ENCODE data around the gene SLC6A20. TPM values are rescaled to one million over a fixed set of nuclear protein-coding genes. Genes with fewer than 3 reads are reported as not detected.
A peak's percentile ranks its signal among the peaks of the same experiment; 100 is the strongest.

The SLC6A20 gene, protein sequence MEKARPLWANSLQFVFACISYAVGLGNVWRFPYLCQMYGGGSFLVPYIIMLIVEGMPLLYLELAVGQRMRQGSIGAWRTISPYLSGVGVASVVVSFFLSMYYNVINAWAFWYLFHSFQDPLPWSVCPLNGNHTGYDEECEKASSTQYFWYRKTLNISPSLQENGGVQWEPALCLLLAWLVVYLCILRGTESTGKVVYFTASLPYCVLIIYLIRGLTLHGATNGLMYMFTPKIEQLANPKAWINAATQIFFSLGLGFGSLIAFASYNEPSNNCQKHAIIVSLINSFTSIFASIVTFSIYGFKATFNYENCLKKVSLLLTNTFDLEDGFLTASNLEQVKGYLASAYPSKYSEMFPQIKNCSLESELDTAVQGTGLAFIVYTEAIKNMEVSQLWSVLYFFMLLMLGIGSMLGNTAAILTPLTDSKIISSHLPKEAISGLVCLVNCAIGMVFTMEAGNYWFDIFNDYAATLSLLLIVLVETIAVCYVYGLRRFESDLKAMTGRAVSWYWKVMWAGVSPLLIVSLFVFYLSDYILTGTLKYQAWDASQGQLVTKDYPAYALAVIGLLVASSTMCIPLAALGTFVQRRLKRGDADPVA
- not detected for total RNA-seq
- long read RNA-seq: 0 reads

DNA sequence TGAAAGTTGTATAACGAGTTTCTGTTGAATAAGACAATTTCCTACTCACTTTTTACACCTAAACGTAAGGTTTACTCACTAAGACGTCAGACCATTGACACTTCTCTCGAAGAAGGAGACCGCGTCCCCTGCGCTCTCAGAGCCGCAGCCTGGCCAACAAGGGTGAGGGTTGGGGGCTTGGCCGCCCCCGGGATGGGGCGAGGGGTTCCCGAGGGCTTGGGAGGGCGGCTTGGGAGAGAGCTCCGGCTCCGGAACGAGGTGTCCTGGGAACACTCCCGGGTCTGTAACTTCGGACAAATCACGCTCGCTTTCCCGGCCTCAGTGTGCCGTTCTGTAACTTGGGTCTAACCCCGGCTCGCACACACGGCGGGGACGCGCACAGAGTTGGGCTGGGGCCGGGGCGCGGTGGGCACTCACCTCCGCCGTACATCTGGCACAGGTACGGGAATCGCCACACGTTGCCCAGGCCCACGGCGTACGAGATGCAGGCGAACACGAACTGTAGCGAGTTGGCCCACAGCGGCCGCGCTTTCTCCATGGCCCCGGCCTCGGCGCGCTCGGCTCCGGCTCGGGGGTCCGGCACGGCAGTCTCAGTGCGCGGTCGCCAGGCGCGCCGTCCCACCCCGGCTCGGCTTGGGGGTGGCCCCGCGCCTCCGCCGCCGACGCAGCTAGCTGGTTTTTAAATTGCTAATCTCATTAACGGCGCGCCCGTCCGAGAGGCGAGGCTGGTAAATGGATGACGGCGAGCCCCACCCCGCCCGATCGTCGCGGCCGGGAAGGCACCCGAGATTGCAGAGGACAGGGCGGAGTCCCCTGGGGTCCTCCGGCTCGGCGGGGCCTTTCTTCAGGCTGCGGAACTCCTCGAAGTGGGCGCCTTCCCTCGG is at the start of gene SLC6A20:
Gene SLC6A20 (minus strand): TSS at position 655 of the 884 bp plus-strand sequence. CDS start 117 bp downstream, at position 538.
- ATAC-seq (ENCODE audit: poor library complexity) (peak; percentile 38), DNase-seq (no peak)
- intact Hi-C loops (cut with DNase I): no loop called here

DNA sequence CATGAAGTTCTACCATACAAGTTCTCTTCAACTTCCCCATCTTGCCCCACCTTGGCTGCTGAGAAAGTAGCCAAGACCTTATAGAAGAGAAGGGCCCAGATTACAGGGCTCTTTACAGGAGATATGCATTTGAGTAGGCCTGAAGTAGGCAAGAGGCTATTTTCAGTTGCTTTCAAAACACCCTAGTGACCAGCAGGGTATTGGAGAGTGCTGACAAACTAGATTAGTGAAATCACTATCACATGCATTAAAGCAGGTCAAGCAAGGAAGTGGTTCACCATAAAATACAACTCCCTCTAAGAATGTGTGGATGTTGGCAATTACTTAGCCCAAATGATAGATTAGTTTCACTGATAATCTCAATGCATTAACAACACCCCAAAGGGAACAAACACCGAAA is 48.3 kb upstream of the SLC6A20 start:
- no peak for DNase-seq
- ATAC-seq (ENCODE audit: poor library complexity): no peak
- intact Hi-C loops (cut with DNase I): no loop called here

DNA sequence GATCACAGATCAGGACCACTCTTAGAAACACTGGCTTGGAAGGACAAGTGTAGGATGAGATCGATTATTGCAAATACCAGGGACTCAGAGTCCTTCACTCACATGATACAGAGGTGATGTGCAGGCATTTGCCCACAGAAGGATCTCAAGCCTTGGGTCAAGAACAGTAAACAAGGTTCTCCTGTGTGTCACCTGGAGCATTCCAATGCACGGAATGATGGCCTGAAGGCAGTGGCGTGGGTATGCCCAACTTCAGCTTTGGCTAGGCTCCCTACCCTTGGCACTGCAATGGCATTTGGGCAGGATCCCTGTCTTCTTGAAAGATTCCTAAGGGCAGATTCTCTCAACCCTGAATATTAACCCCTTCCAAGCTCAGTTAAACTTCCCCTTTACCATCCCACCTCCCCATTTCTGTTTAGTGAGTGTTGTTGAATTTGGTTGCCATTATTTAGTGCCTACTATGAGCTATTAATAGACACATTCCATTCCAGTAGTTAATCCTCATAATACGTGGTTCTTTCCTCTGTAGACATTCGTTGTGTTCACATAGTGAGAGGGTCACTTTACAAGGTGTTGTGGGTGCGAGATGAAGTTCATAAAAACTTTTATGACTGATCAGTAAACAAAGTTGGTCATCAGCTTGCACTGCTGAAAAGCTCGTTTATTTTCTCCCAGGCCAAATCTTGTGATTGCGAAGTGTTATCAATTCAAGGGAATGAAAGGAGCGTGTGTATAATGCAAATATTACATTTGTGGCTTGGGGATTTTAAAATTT is 46.7 kb upstream of the SLC6A20 start:
- intact Hi-C loops (cut with DNase I): no loop called here
- ATAC-seq (ENCODE audit: poor library complexity): no peak

DNA sequence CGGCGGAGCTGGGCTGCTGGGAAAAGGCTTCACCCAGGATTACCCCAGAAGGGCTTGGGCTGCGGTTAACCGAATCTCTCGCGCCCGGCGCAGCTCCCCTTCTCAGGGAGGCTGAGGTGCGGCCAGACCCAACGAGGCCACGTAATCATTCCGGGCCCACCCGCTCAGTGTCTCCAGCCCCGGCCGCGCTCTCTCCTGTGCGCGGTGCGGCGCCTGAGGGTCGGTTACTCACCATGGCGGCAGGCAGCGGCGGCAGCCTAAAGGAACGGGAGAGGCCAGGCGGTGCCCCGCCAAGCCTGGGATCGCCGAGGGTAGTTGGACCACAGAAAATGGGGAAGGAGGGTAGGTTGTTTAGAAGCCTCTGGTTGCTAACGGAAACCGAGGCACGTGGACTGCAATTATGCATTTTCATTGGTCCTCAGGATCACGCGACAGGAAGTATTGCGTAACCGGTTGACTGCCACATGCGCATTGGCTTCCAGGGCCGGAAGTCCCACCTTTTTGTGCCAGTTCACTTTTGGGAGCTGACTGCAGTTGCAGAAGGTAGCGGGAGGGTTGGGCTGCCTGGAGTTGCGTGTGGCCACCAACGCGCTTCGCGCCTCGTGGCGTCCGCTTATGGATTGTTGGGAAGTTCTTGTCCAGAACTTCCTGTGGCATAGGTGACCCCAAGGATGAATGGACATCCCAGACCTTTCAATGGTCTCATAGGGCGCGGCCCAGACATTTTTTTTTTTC is 45.6 kb upstream of the SLC6A20 start, which contains the start of gene LZTFL1:
Gene LZTFL1 (minus strand): TSS at position 363 of the 735 bp plus-strand sequence. CDS start 128 bp downstream, at position 235.
- DNase-seq: peak; percentile 93
- intact Hi-C loops (cut with DNase I): no loop called here
- peak; percentile 99 for ATAC-seq (ENCODE audit: poor library complexity)

More for the DNA sequence above, 46.7 kb upstream of the SLC6A20 start:
- no peak for DNase-seq

DNA sequence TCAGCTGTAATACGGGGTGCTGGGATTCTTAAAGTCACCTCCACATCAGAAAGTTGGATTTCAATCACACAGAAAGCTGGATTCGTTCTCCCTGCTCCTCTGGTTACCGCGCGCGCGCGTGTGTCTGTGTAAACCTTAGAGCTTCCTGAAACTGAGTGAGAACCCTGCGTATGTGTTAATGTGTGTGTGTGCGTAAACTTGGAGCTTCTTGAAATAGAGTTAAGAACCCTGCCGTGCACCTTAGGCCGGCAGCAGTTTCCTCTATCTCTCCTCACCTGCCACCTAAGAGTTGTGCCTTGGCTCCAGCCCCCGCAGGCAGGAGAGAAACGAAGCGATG is 45.1 kb upstream of the SLC6A20 start:
- intact Hi-C loops (cut with DNase I): no loop called here
- peak; percentile 34 for ATAC-seq (ENCODE audit: poor library complexity)

DNA sequence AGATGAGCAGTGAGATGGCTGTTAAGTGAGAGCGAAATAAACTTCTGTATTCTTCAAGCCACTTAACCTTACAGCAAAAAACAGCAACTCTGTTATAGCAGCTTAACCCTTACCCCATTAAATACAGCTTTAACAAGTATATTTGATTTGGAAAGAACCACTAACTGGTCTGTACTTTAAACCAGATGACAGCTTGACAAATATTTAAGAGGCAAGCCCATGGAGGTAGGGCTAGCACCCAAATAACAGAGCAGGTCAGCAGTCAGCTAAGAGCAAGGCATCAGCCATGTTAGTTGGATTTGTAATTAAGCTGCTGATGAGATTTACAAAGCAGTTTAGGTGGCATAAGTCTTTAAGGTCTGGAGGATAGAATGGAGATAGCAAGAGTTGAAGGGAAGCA is 42.1 kb upstream of the SLC6A20 start:
- no peak for ATAC-seq (ENCODE audit: poor library complexity)
- DNase-seq: no peak
- intact Hi-C loops (cut with DNase I): no loop called here

More for the DNA sequence above, 45.1 kb upstream of the SLC6A20 start:
- peak; percentile 39 for DNase-seq

DNA sequence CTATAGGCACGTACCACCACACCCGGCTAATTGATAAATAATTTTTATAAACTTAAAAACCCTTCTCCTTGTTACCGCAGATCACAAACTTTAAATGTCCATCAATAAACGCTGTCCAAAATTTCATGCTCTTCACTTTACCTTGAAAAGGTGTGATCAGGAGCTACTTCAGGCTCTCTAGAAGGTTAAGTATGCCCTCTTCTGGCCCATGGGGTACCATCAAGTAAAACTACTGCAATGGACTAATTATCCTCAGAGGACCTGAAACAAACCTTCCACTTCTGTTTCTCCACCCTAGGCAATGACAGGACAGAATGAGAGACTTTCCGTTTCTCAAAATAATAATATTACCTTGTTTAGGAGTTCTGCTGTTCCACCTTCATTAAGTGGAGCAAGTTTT is 36.4 kb upstream of the SLC6A20 start:
- DNase-seq (no peak), ATAC-seq (ENCODE audit: poor library complexity) (no peak)
- intact Hi-C loops (cut with DNase I): loop anchor here (2.0 kb wide), 1 partner anchor 72 kb away; no protein-coding TSS in a partner anchor

DNA sequence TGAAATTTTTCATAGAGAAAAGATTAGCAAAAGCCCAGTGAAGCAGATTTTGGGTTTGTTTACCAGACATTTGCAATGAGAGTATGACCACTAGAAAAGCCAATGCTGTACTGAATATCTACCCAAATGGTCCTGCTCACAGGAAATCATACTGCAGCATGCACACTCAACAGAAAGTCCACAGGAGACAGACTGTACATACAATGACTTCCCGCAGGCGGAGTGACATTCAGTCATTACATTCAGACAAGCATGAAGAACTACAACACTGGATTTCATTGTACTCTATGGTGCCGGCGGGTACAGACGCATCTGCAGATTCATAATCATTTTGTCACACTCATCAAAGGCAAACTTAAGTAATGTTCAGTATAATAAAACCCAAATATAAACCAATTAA is 33.8 kb upstream of the SLC6A20 start:
- intact Hi-C loops (cut with DNase I): no loop called here
- ATAC-seq (ENCODE audit: poor library complexity): no peak
- no peak for DNase-seq

DNA sequence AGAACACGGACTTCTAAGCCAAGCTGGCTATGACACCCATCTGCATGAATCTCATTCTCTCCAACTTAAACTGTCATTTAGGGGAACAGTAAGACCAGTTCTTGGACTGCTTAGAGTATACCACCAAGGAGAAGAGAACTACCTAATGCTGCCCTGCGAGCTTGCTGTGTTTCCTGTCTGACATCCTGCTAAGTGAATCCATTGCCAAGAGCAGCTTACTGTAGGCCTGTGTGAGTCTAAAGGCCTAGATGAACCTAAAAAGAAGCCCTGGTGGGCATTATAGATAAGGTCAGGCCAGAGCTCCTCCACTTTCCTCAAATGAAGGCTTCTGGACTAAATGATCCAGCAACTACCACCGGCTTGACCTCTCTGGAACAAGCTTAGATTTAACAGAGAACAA is 30.6 kb upstream of the SLC6A20 start:
- ATAC-seq (ENCODE audit: poor library complexity) (no peak), DNase-seq (no peak)
- intact Hi-C loops (cut with DNase I): no loop called here

DNA sequence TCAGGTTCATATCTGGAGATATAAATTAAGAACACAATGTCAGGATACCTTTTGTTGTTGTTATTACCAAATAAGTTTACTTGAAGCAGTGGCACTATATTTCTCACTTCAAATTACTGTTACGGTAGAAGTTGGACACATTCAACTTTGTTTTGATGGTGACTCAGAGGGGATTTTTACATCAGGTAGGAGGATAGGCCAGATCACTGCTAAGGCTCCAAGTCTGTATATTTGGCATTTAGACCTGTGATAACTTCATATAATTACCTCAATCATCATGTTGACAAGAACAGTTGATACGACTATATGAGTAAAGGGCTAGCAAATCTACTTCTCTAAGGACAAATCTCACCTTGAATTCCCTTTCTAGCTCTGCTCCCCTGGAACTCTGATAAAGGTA is 30.0 kb upstream of the SLC6A20 start:
- ATAC-seq (ENCODE audit: poor library complexity) (no peak), DNase-seq (no peak)
- intact Hi-C loops (cut with DNase I): no loop called here

DNA sequence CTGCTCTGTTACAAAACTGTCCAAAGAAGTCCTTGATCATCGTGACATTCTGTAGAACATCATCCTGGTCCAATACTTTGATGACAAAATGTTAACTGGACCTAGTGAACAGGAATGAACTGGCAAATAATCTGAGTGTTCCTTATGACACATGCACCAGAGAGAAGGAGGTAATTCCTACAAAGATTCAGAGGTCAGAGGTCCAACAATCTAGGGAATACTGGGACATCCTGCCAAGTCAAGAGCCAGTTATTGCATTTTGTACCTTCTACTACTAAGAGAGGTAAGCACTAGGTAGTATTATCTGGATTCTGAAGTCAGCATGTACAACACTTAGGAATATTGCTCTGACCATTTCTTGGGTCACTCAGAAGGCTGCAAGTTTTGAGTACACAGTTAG is 24.8 kb upstream of the SLC6A20 start:
- intact Hi-C loops (cut with DNase I): no loop called here
- DNase-seq (no peak), ATAC-seq (ENCODE audit: poor library complexity) (no peak)

DNA sequence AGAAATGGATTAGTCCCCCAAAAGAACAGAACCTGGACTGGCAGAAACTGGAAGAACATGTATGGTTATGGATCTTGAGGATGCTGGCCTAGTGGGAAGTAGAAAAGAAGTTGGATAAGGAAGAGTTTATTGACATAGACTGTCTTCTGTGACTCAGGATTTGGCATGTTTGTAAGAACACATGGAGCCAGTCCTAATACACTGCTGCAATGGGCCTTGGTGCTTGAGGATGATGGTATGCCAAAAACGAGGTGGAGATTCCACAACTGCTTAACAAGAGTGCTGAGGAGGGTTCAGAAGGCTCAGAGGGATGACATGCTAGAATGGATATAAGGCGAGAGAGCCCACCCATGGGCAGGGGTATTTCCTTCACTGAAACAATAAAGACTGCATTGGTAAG is 23.2 kb upstream of the SLC6A20 start:
- intact Hi-C loops (cut with DNase I): no loop called here

DNA sequence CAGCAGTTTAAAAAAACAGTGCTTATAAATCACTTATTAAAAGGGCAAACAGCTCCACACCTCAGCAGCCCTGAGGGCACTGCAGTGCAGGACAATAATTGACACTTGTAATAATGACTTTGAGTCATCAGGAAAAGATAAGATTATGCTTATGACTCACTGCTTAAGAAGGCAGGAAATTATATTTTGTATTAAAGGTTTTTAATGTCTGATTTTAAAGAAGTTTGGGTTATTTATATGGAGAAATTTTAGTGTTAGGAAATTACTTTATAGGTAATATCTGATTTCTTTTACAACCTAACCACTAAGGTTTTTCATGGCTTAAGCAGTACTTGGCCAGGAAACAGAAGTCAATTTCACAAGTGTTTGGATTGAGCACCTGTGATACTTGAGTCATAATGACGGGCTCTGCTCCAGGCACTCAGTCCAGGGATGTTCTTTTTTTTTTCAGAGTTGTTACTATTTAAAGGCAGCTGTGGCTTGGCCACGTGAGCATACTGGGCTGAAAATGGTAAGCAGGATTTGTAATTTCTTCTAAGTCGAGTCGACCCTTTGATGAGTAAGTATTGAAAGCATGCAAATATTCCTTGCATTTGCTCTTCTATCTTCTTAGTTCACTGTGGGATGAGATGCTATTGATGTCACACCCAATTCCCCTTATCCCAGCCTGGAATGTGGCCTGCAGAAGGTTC is 21.6 kb upstream of the SLC6A20 start:
- ATAC-seq (ENCODE audit: poor library complexity) (peak; percentile 80), DNase-seq (no peak)
- intact Hi-C loops (cut with DNase I): no loop called here

More for the DNA sequence above, 23.2 kb upstream of the SLC6A20 start:
- DNase-seq (no peak), ATAC-seq (ENCODE audit: poor library complexity) (no peak)

DNA sequence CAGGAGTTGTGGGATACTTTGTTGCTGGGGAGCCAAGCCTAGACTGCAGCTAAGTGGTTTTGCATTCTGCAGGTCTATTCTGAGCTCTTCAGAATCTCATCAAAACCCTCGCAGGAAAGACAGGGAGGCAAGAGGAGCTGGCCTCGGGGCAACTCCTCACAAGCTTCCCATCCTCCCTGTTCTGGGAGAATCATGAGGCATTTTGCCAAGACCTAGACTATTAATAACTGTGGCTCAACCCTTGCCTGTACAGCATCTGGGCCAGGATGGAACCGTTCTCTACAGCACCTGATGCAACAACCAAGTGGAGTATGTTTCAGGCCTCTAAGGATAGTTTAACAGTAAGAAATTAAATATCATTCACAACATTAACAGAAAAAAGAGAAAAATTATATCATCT is 20.2 kb upstream of the SLC6A20 start:
- peak; percentile 50 for DNase-seq
- peak; percentile 91 for ATAC-seq (ENCODE audit: poor library complexity)
- intact Hi-C loops (cut with DNase I): no loop called here

DNA sequence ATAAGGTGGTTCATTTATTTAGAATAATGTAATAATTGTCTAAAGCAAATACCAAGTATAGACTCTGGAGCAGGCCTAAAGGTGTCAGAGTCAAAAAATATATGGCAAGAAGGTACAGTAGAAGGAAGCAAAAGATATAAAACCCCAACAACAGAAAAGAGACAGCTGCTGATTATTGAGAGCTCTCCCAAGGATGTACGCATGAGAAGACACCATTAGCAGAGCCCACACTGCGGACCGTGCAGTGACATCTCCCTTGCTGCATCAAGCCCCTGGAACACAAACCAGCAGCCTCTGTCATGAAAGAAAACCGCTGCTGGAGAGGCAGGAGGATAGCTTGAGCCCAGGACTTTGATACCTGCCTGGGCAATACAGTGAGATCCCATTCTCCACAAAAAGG is 18.0 kb upstream of the SLC6A20 start:
- DNase-seq: no peak
- intact Hi-C loops (cut with DNase I): no loop called here
- no peak for ATAC-seq (ENCODE audit: poor library complexity)

DNA sequence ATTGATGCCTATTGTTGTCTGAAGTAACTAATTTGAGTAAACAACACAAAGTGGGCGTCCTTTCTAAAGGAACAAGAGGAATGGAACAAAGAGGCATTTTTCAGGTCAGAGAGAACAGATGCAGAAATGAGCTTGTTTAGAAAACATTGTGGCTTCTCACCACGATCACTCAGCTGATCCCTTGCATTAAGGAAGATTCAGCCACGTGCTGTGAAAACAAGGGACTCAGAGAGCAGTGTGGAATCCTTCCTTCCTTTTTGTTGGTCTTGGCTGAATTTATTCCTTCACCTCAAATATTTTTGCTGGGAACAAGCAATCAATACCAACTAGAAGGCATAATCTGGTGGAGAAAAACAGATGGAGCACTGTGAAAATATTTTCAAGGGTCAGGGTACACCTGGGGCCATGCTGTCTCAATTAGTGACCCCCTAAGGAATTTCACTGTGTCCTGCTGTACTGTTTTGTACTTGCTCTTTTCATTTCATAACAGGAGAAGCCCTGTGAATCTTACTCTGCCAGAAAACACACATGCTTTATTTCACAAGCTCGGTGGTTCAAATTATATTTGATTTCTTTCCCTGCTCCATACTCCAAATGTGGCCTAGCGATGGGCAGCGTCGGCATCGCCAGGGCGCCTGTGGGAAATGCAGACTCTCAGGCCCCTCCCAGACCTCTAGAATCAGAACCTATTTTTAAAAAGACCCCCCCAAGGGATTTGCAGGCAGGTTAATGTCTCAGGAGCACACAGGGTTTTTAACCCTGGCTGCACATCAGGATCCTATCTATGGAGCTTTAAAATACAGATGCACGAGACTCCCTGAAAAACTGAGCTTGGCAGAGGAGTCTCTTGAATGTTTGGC is 11.6 kb upstream of the SLC6A20 start:
- DNase-seq (no peak), ATAC-seq (ENCODE audit: poor library complexity) (peak; percentile 57)
- intact Hi-C loops (cut with DNase I): no loop called here
